SK-MEL-5 (cell line): ENCODE results near the gene LRBA. TPM values are rescaled to one million over a fixed set of nuclear protein-coding genes. Genes with fewer than 3 reads are reported as not detected.
"Not testable (repeated sequence)": the region's sequence is repeated elsewhere in the genome, so short reads cannot be mapped to it uniquely, and the experiment has no call there.

ENCODE experiments used
- DNase-seq: peaks from one replicate; pipeline ENCODE4 v3.0.0-alpha.2; 2016; ENCODE audit warnings: low read depth, low spot score
- in situ Hi-C: cut with HindIII; loops from 2 replicates; pipeline ENCODE4 v1.10.0; 2016; ENCODE audit warnings: low sequenced_read_pairs, high pct_unique_total_duplicates, low pct_unique_long_range_greater_than_20kb
- total RNA-seq: library from RNA; depleted of rRNA; stranded (reverse); fragments of >200 nt; shearing (Covaris generic); gene quantifications from 2 replicates; pipeline ENCODE4 v1.2.3, GENCODE V29; 2014

Gene LRBA
- total RNA-seq, 1 experiment from 2014 or later = 31.0 TPM

GRCh38 chr4:150931796-150932195, 83.3 kb downstream of the LRBA start:
- in situ Hi-C loops = no loop called here
- DNase-seq = no peak

- in situ Hi-C loops = no loop called here
- no peak for DNase-seq
These were observed 84.1 kb downstream of the LRBA start for GRCh38 chr4:150931005-150931404.

GRCh38 chr4:150923945-150924344, 91.1 kb downstream of the LRBA start:
- no peak for DNase-seq
- in situ Hi-C loops = no loop called here

- DNase-seq, in situ Hi-C loops: not testable (repeated sequence)
These were observed 93.6 kb downstream of the LRBA start for GRCh38 chr4:150921486-150921885.

- DNase-seq, in situ Hi-C loops: not testable (repeated sequence)
These were observed 96.5 kb downstream of the LRBA start for GRCh38 chr4:150918562-150918961.

GRCh38 chr4:150911326-150911725, 103.8 kb downstream of the LRBA start:
- DNase-seq = no peak
- in situ Hi-C loops = no loop called here

GRCh38 chr4:150909116-150909515, 106.0 kb downstream of the LRBA start:
- in situ Hi-C loops = no loop called here
- DNase-seq = peak; percentile 64

GRCh38 chr4:150906987-150907633, 108.0 kb downstream of the LRBA start:
- in situ Hi-C loops = no loop called here
- peak; percentile 23 for DNase-seq

GRCh38 chr4:150904671-150905070, 110.4 kb downstream of the LRBA start:
- in situ Hi-C loops = no loop called here
- no peak for DNase-seq

- in situ Hi-C loops = no loop called here
- no peak for DNase-seq
These were observed 111.5 kb downstream of the LRBA start for GRCh38 chr4:150903603-150904002.

GRCh38 chr4:150896497-150896896, 118.6 kb downstream of the LRBA start:
- in situ Hi-C loops = no loop called here
- DNase-seq = no peak

GRCh38 chr4:150890246-150890645, 124.8 kb downstream of the LRBA start:
- in situ Hi-C loops = no loop called here
- no peak for DNase-seq

- in situ Hi-C loops = no loop called here
- no peak for DNase-seq
These were observed 125.8 kb downstream of the LRBA start for GRCh38 chr4:150889306-150889705.

- DNase-seq = no peak
- in situ Hi-C loops = no loop called here
These were observed 126.5 kb downstream of the LRBA start for GRCh38 chr4:150888625-150889024.

- no peak for DNase-seq
- in situ Hi-C loops = no loop called here
These were observed 126.9 kb downstream of the LRBA start for GRCh38 chr4:150888217-150888616.

GRCh38 chr4:150886597-150886996, 128.5 kb downstream of the LRBA start:
- in situ Hi-C loops = no loop called here
- DNase-seq = no peak

GRCh38 chr4:150884625-150885024, 130.5 kb downstream of the LRBA start:
- in situ Hi-C loops = no loop called here
- DNase-seq = no peak

GRCh38 chr4:150875367-150875766, 139.7 kb downstream of the LRBA start:
- peak; percentile 8 for DNase-seq
- in situ Hi-C loops = no loop called here

GRCh38 chr4:150874338-150875226, 140.5 kb downstream of the LRBA start:
- DNase-seq = no peak
- in situ Hi-C loops = no loop called here
